ENCODE measurements around the gene EFCAB6. TPM values are rescaled to one million over a fixed set of nuclear protein-coding genes. Genes with fewer than 3 reads are reported as not detected.

EFCAB6 gene
- total and polyA plus RNA-seq, 2 of the 4 experiments (the other 2 are of a cell fraction): 0.44 to 1.1 TPM

- Histone ChIP-seq H2BK120ac (ENCODE audit: low read depth, low read length) (no peak overlapping the region), H4K5ac (ENCODE audit: low read depth, low read length) (no peak overlapping the region), H3K14ac (replicated peaks; ENCODE audit: low read depth, low read length) (no peak overlapping the region), H3K79me1 (ENCODE audit: low read depth in 1 of 2, low read length in 2 of 2) (no peaks in the 10 kb centered on the region), H3K23ac (ENCODE audit: low read depth, low read length) (no peak overlapping the region), H3K9ac (ENCODE audit: low read depth, low read length) (no peak overlapping the region), H2AK5ac (ENCODE audit: low read depth, low read length) (no peak overlapping the region), H3K9me1 (ENCODE audit: insufficient read depth, low read length) (no peaks in the 10 kb centered on the region), H3K4me3 (ENCODE audit: insufficient read depth, low read depth, low read length) (no peak overlapping the region), H2BK5ac (ENCODE audit: low read depth, low read length, poor library complexity, severe bottlenecking) (no peak overlapping the region), H4K91ac (ENCODE audit: insufficient read depth, low read depth, low read length) (no peak overlapping the region), H2BK20ac (ENCODE audit: low read depth, low read length) (no peak overlapping the region), H3K4ac (ENCODE audit: low read depth, low read length) (no peak overlapping the region), H3K27me3 (ENCODE audit: control insufficient read depth, insufficient read depth, low read length) (no peaks in the 10 kb centered on the region), H3K4me1 (ENCODE audit: control insufficient read depth, insufficient read depth, low read length) (no peaks in the 10 kb centered on the region), H3K27ac (ENCODE audit: insufficient read depth, low read length) (no peak overlapping the region), H4K20me1 (ENCODE audit: insufficient read depth, low read length) (no peaks in the 10 kb centered on the region), H2AK9ac (replicated peaks; ENCODE audit: low read depth, low read length, poor library complexity) (no peak overlapping the region), H3K18ac (ENCODE audit: low read depth, low read length) (no peak overlapping the region), H2AFZ (replicated peaks; ENCODE audit: low read length, poor library complexity) (no peak overlapping the region), H3K9me3 (ENCODE audit: control insufficient read depth, insufficient read depth, low read length) (no peaks in the 10 kb centered on the region), H3K36me3 (ENCODE audit: control insufficient read depth, insufficient read depth, low read length) (no peaks in the 10 kb centered on the region), H3K4me2 (ENCODE audit: low read depth, low read length) (no peak overlapping the region), H4K8ac (ENCODE audit: low read depth in 2 of 2, low read length in 2 of 2) (no peak overlapping the region), H2BK15ac (ENCODE audit: low read depth, low read length) (no peak overlapping the region), H3K56ac (ENCODE audit: extremely low read depth, insufficient read depth, low read length) (no peak overlapping the region)
- intact Hi-C loops (cut with micrococcal nuclease) (no loop called here), in situ Hi-C loops (cut with MboI; ENCODE audit: low sequenced_read_pairs) (no loop called here), dilution Hi-C loops (cut with HindIII; ENCODE audit: low sequenced_read_pairs, unreplicated experiment) (no loop called here)
- TF ChIP-seq USF2 (IDR thresholded peaks at IDR 0.05; ENCODE audit: low read depth, low read length) (no peak), BHLHE40 (IDR thresholded peaks at IDR 0.05; ENCODE audit: low read depth, low read length) (no peak), CHD1 (IDR thresholded peaks at IDR 0.05; ENCODE audit: low read depth, low read length) (no peak), MAFK (IDR thresholded peaks at IDR 0.05; ENCODE audit: low read depth, low read length) (no peak), MXI1 (IDR thresholded peaks at IDR 0.05; ENCODE audit: borderline replicate concordance, low read depth, low read length) (no peak), RAD21 (IDR thresholded peaks at IDR 0.05; ENCODE audit: low read length) (no peak), NFE2L2 (IDR thresholded peaks at IDR 0.05; ENCODE audit: low read depth, low read length) (no peak), CEBPB (IDR thresholded peaks at IDR 0.05; ENCODE audit: low read depth, low read length) (no peak), SMC3 (IDR thresholded peaks at IDR 0.05; ENCODE audit: low read depth, low read length) (no peak), RFX5 (IDR thresholded peaks at IDR 0.05; ENCODE audit: low read depth, low read length) (no peak), ELK1 (IDR thresholded peaks at IDR 0.05; ENCODE audit: borderline replicate concordance, low read depth, low read length) (no peak), RCOR1 (IDR thresholded peaks at IDR 0.05; ENCODE audit: insufficient replicate concordance, low read length) (no peak), FOS (IDR thresholded peaks at IDR 0.05; ENCODE audit: low read depth, low read length) (no peak), CTCF (conservative IDR thresholded peaks at IDR 0.05; ENCODE audit: low read depth, low read length) (no peak), POLR2A (IDR thresholded peaks at IDR 0.05; ENCODE audit: low read depth, low read length) (no peak), MAZ (IDR thresholded peaks at IDR 0.05; ENCODE audit: borderline replicate concordance, low read depth, low read length) (no peak)
- BruUV-seq (replicated peaks): no TSS peak
- POLR2A ChIA-PET (ENCODE audit: unreplicated experiment): no interaction called here
- WGBS, 2 experiments (ENCODE audit: extremely low coverage in 2 of 2, insufficient read length in 1 of 2): 100% methylated on average over 1 of the region's 2 CpGs; no CpG with 5 or more reads in 1 of the 2 experiments
- CTCF ChIA-PET: interaction anchor here (1.0 kb wide), 1 partner anchor 11 kb away, joined by 4 read pairs; no protein-coding TSS in a partner anchor
- no peak for ATAC-seq (ENCODE audit: low read depth)
- DNase-seq: no peak
Observed at GRCh38 chr22:43714104-43714503, 98.0 kb downstream of the EFCAB6 start.
